NT2/D1 (cell line): Measurements from ENCODE around the gene ARHGEF10L.

ENCODE experiments used
- SUZ12 ChIP-seq: IDR thresholded peaks from 2 replicates; pipeline ENCODE4 v1.6.1; 2011; ENCODE audit not compliant: insufficient read length, insufficient read depth; ENCODE audit errors: extremely low read depth
- YY1 ChIP-seq: IDR thresholded peaks from 2 replicates; pipeline ENCODE4 v1.6.1; 2011; ENCODE audit not compliant: insufficient read length, insufficient read depth
- ZNF274 ChIP-seq: IDR thresholded peaks from 2 replicates; pipeline ENCODE4 v1.6.1; 2011; ENCODE audit warnings: mild to moderate bottlenecking, low read depth, low read length

DNA sequence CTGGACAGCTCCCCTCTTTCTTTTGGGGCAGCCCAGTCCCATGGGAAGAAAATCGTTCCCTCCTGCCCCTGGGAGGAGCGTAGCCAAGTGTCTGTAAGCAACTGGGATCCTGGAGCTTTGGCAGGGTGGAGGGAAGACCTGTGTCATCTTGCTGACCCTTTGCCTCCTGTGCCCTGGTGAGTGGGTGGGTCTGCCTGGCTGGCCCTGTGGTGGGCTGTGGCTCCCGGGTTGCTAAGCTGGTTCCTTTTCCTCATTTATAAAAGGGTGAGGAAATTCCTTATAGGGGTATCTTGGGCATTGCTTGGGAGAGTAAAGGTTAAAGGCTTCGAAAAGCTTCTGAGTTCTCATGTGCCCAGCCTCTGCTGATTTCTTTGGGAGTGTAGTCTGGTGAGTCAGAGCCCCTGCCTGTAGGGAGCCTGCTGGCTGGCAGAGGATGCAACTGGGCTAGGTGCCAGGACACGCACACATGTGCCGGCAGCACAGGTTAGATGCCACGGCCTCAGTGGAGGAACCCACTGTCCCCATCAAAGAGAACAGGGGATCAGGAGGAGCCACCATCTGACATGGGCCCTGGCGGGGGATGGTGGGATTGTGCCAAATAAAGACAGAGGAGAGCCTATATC lies 85.2 kb downstream of the ARHGEF10L start:
- TF ChIP-seq SUZ12 (no peak), YY1 (no peak), ZNF274 (no peak)
